ENCODE measurements around the gene PTGR2.
"Not testable (repeated sequence)": the region's sequence is repeated elsewhere in the genome, so short reads cannot be mapped to it uniquely, and the experiment has no call there.

PTGR2 gene

DNA sequence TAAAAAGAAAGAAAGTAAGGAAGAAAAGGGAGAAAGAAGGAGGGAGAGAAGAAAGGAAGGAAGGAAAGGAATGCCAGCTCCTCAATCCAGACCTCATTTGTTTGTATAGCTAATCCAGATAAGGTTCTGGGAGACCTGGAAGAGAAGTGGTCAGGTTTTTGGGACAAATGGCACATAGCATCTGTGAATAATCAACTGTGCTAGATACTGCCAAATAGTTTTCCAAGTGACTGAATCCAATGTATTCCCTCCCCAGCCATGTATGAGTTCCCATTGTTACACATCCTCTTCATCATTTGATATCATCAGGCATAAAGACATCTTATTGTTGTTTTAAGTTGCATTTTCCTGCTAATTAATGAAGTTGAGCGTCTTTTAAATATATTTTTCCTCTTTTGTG lies 18.6 kb upstream of the PTGR2 start:
- DNase-seq (ENCODE audit: low read depth in 2 of 2) = no peak

DNA sequence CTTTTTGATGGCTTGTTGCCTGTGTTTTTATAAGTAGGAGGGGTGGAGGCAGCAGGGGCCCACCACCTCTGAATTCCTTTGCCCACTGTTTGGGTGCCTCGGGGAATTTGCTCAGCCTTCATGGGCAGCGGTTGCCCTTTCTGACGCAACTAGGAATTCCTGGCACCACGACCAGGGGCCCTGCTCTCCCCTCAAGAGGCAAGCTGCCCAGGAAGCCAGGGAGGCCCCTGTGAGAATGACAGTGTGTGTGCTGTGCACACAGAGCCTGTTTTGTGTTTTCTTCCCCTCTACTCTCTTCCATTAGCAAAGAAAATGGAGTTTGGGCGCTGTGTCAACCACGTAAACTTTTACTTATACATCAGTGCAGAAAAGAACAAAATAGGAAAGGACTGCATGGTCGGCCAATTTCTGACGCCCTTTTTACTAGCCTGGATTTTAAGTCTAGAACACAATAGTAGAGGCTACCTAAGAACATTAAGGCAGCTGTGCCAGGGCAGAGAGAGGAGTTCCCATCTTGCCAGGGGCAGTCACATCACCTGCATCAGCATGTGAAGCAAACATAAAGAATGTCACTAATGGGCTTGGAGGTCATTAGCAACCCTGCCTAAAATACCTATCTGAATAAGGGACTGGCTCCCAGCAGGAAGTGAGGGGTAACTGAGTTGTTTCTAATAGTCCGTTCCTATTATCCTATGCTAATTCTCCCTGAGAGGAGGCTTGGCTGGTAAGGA lies 17.9 kb upstream of the PTGR2 start:
- no peak for DNase-seq (ENCODE audit: low read depth in 2 of 2)

DNA sequence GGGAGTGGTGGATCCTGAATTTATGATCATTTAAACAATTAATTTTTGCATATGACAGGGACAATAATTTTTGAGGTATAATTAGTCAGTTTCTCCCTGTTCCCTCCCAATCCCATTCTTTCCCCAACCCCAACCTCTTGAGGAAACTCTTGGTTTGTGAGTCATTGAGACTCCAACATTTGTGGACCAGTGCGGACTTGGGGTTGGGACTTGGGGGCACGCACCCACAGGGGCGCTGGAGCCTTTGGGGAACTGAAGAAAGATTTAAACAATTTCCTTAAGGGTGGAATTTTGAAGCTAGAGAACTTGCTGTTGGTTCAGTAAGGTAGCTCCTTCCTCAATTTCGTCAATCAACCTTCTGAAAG lies 17.4 kb upstream of the PTGR2 start:
- no peak for DNase-seq (ENCODE audit: low read depth in 2 of 2)

DNA sequence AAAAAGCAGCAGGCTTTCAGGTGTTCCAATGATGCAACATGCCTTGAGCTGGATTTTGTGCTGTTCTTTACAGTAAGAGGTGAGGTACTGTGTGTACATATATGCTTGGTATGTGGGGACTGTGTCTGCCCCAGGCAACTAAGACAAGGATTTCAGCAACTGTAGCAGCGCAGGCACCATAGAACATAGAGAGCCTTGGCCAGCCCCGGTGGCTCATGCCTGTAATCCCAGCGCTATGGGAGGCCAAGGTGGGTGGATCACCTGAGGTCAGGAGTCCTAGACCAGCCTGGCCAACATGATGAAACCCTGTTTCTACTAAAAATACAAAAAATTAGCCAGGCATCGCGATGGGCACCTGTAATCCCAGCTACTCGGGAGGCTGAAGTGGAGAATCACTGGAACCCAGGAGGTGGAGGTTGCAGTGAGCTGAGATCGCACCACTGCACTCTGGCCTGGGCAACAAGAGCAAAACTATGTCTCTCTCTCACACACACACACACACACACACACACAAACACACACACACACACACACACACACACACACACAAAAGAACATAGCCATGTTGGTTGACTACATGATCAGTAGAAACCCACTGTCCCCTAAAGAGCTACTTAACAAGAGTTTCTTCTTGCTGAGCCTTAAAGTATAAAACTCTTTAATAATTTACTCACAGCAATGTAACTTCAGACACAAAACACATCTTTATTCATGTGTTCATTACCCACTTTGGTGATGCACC lies 13.2 kb upstream of the PTGR2 start:
- not testable (repeated sequence) for DNase-seq (ENCODE audit: low read depth in 2 of 2)

DNA sequence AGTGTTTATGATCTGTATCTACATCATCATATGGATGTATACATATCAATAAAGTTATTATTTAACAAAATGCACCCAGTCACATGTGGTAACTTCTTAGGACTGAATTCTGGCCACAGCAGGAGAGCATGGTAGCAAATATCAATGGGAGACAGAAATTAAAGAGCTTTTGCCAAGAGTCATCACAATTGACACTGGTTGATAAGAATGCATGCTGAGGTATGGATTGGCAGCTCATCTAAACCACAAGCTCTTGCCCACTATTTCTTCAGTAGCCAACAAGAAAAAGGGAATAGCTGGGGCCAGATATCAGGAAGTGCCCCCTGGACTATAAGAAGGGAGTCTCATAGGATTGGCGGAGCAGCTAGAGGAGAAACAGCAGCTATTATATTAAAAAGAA lies 9.4 kb upstream of the PTGR2 start:
- no peak for DNase-seq (ENCODE audit: low read depth in 2 of 2)

DNA sequence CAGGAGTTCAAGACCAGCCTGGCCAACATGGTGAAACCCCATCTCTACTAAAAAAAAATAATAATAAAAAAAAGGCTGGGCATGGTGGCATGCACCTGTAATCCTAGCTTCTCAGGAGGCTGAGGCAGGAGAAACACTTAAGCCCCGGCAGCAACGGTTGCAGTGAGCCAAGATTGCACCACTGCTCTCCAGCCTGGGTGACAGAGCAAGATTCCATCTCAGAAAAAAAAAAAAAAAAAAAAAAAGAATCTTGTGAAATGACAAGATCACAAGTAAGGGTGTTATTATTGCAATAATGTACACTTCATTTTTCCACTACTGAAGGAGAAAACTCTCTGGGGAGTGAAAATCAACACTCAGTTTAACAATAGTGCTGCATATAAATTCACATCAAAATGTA lies 8.8 kb upstream of the PTGR2 start:
- no peak for DNase-seq (ENCODE audit: low read depth in 2 of 2)

DNA sequence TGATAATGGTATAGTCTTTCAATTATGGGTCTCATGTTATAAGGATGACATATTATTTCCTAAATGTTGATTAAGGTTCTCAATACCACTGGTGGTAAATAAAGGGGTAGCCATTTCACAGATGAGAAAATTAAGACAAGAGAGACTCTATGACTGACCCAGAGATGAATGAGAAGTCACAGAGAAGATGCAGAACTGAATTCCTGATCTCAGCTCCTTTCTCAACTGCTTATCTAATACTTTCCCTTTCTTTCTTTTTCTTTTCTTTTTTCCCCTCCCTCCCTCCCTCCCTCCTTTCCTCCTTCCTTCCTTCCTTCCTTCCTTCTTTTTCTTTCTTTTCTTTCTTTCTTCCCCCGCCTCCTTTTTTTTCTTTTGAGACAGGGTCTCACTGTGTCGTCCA lies 8.3 kb upstream of the PTGR2 start:
- no peak for DNase-seq (ENCODE audit: low read depth in 2 of 2)

DNA sequence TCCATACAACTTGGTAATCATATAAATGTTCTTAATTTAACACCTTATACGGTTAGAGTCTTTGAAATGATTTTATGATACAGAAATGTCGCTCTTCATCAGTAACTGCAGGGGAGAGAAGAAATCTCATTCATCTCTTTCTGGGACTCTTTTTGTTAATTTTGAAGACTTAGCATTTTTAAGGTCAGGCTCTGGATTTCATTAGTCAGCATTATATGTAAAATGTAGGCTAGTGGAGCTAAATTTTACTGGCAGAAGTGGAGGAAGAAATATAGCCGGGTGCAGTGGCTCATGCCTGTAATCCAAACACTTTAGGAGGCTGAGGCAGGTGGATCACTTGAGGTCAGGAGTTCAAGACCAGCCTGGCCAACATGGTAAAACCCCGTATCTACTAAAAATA lies 4.7 kb upstream of the PTGR2 start:
- no peak for DNase-seq (ENCODE audit: low read depth in 2 of 2)

DNA sequence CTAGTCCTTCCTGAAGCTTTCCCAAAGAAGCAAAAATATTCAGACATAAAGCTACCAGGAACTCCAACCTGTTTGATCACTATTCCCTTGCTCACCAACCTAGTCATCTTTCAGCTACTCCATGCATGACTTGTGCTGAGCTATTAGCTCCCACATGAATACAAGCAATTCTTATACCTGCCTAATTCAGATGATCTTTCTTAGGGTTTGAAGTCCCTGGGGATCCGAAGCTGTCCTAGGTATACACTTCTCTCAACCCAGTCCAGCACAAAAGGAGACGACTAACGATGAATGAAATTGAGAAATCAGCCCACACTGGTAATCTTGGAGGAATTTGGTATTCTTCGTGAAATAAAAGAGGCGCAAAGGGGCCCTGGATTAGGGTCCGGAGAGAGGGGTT lies 631 bp upstream of the PTGR2 start:
- DNase-seq (ENCODE audit: low read depth in 2 of 2) = no peak

DNA sequence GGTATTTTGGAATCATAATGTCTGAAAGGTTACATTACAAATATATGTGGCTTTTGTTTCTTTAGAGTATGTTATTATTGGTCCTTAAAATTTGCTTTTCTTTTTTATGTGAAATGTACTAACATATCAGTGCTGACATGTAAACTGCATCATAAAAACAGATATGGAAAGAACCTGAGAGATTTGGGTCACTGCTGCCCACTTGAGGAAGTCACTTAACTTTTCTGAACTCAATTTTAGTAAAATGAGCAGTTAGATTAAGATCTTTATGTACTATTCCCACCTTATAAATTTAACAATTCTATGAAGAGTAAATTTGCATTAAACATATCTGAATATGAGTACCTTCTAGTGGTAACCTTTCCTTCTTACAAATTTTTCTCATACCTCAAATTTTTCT lies 7.5 kb downstream of the PTGR2 start:
- DNase-seq (ENCODE audit: low read depth in 2 of 2) = no peak

DNA sequence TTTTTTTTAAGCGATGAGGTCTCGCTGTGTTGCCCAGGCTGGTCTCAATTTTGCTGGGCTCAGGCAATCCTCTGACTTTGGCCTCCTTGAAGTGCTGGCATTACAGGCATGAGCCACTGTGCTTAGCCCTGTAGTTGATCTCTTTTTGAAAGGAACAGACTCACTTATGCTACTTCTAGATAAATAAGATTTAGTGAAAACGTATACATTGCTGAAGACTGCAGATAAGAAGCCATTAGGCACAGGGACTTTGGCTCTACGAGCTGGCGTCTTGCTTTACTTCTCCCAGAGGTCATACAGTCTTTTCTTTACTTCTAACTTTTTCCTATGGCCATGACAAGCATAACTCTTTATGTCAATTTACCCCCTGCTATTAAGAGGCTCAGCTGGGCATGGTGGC lies 9.4 kb downstream of the PTGR2 start:
- DNase-seq (ENCODE audit: low read depth in 2 of 2) = no peak

DNA sequence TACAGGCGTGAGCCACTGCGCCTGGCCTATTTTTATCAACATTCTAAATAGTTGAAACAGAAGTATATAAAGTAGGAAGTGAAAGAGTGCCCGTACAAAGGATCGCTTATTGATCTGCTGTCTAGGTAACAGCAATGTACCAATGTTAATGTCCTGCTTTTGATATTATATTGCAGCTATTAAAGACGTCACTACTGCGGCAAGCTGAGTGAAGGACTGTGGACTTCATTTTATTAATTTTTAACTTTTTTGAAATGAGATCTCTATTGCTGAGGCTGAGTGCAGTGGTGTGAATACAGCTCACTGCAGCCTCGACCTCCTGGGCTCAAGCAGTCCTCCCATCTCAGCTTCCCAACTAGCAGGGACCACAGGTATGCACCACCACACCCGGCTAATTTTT lies 10.8 kb downstream of the PTGR2 start:
- DNase-seq (ENCODE audit: low read depth in 2 of 2) = no peak

DNA sequence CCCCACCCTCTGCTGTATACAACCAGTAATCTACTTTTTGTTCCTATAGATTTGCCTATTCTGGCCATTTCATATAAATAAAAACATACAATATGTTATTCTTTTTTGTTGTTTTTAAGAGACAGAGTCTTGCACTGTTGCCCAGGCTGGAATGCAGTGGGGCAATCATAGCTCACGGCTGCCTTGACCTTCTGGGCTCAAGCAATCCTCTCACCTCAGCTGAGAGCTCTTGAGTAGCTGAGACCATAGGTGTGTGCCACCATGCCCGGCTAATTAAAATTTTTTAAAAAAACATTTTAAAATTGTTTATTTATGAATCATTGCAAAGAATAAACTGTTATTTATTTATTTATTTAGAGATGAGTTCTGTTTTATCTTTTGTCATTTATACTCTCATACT lies 11.6 kb downstream of the PTGR2 start:
- DNase-seq (ENCODE audit: low read depth in 2 of 2) = no peak

DNA sequence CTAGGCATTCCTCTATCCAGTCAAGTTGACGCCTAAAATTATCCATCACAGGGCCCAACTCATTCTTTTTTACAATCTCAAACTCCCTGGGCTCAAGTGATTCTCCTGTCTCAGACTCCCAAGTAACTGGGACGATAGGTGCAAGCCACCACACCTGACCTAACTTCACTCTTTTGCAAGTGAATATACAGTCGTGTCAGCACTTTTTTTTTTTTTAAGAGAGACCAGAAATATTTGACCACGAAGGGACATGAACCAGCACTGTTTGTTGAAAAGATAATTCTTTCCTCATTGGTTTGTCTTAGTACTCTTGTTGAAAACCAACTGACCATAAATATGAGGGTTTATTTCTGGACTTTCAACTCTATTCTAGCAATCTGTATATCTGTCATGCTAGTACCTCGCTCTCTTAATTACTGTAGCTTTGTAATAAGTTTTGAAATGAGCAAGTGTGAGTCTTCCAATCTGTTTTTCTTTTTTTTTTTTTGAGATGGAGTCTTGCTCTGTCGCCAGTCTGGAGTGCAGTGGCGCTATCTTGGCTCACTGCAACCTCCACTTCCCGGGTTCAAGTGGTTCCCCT lies 14.0 kb downstream of the PTGR2 start:
- DNase-seq (ENCODE audit: low read depth in 2 of 2) = no peak

DNA sequence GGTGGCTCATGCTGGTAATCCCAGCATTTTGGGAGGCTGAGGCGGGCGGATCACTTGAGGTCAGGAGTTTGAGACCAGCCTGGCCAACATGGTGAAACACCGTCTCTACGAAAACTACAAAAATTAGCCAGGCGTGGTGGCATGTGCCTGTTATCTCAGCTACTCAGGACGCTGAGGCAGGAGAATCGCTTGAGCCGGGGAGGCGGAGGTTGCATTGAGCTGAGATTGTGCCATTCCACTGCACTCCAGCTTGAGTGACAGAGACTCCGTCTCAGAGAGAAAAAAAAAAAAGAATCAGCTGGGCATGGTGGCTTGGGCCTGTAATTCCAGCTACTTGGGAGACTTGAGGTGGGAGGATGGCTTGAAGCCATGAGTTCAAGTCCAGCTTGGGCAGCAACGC lies 18.1 kb downstream of the PTGR2 start:
- DNase-seq (ENCODE audit: low read depth in 2 of 2) = not testable (repeated sequence)

DNA sequence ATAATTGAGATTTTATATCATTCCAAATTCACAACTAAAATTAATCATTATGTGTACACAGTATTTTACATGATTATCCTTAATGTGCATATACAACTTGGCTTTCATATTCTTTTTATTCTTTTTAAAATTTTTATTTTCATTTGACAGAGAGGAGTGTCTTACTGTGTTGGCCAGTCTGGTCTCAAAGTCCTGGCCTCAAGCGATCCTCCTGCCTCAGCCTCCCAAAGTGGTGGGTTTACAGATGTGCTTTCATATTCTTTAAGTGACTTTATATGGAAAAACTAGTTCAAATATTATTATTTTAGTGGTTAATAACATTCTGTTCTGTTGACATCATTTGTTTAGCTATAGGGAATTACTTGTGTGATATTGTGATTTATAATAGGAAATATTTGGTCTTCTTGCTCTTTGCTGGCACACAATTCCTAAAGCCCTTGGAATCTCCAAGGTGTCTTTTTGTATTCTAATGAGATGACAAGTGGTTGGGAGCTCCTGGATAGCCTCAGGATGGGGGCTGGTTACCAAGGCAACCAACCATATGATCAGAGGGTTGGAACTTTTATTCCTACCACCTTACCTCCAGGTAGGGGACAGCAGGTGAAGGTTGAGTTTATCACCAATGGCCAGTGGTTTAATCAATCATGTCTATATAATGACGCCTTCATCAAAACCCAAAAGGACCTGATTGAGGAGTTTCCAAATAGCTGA lies 19.0 kb downstream of the PTGR2 start:
- no peak for DNase-seq (ENCODE audit: low read depth in 2 of 2)

DNA sequence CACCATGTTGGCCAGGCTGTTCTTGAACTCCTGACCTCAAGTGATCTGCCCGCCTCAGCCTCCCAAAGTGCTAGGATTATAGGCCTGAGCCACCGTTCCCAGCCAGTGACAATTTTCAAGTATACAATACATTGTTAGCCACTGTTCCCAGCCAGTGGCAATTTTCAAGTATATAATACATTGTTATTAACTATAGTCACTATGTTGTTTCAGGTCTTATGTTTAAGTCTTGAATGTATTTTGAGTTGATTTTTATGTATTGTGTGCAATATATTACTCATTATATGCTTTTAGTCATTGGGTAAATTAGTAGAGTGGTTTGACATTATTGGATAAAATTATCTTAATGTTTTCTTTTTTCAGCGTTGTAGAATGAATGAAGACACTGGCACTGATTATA lies 22.0 kb downstream of the PTGR2 start:
- no peak for DNase-seq (ENCODE audit: low read depth in 2 of 2)

DNA sequence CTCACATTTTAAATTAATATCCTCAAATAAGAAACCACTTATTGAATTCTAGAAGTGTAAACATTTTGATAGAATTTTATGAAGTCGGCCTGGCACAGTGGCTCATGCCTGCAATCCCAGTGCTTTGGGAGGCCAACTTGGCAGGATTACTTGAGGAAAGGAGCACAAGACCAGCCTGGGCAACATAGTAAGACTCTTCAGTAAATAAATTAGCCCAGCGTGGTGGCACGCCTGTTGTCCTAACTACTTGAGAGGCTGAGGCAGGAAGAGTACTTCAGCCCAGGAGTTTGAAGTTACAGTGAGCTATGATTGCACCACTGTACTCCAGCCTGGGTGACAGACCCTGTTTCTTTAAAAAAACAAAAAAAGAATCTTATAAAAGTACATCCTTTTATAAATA lies 26.2 kb downstream of the PTGR2 start:
- no peak for DNase-seq (ENCODE audit: low read depth in 2 of 2)

DNA sequence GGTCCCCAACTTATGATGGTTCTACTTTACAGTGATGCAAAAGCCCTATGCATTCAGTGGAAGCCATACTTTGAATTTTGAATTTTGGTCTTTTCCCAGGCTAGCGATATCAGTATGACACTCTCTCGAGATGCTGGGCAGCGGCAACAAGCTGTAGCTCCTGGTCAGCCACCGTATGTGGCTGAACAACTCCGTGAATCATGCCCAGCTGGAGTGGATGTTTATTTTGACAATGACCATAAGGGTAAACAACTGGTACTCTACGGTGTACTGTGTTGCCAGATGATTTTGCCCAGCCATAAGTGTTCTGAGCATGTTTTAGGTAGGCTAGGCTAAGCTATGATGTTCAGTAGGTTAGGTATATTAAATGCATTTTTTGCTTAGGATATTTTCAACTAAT lies 26.8 kb downstream of the PTGR2 start:
- no peak for DNase-seq (ENCODE audit: low read depth in 2 of 2)

DNA sequence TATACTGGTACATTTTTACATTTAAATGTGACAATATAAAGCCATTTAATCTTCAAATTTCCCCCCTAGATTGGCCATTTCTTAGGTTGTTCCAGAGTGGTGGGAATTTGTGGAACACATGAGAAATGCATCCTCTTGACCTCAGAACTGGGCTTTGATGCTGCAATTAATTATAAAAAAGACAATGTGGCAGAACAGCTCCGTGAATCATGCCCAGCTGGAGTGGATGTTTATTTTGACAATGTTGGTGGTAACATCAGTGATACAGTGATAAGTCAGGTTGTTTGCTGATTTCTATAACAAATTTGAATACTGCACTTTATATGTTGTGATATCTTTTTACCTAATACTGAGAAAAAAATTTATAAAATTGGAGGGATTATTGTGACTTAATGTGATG lies 27.4 kb downstream of the PTGR2 start:
- DNase-seq (ENCODE audit: low read depth in 2 of 2) = no peak

DNA sequence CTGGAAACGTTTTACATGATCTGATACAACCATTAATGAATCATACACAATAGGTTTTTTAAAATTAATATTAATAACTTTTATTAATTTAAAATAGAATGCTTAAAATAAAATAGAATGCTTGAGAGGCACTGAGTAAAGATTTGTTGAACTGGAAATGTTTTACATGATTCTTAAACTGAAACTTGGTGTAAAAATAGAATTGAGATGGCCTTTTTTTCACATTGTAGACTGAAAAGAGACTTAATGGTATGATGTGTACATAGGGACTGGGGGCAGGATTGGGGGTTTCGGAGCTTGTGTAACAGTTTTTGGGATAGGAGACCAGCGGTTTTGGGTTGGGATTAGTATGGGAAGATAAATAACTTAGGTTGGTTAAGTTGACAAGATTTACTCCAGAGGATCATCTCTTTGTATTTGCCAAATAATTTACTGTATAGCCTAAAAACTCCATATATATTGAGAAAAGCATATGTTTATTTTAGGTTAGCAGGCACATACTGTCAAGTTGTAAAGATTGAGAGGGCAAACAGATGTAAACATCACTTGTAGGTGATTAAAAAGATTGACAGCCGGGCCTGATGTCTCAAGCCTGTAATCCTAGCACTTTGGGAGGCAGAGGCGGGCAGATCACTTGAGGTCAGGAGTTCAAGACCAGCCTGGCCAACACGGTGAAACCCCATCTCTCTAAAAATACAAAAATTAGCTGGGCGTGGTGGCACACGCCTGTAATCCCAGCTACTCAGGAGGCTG lies 33.0 kb downstream of the PTGR2 start:
- no peak for DNase-seq (ENCODE audit: low read depth in 2 of 2)
